ENCODE data around the gene USP53. TPM values are rescaled to one million over a fixed set of nuclear protein-coding genes. Genes with fewer than 3 reads are reported as not detected.
"Not testable (repeated sequence)": the region's sequence is repeated elsewhere in the genome, so short reads cannot be mapped to it uniquely, and the experiment has no call there.

Gene USP53
- total and polyA plus RNA-seq, 12 donors: 12.5 to 64.6 (median 41.8) TPM

DNA sequence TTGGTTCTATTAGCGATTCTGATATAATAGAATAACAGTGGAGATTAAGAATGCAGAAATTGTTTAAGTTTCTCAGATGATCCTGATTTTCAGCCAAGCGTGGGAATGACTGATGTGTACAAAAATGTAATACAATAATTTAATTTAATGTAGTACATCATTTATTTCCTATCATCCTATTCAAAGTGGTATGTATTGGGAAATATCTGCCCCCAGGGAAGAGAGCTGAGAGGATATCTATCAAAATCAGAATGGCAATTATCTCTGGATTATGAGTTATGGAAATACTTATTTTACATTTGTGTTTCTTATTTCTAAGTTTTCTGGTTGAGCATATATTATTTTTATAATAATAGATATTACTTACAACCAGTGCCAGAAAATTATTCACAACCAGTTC lies 105.5 kb downstream of the USP53 start:
- 54 to 57% methylated on average over 2 of the region's 2 CpGs for WGBS, 2 donors
- intact Hi-C loops (cut with DNase I): loop anchor here (5.0 to 10.0 kb wide), 9 partner anchors 57 to 737 kb away; partner anchors contain the start of gene PDE5A (in 2 of the 10)
- H3K36me3 ChIP-seq: no peaks in the 10 kb centered on the region
- no peaks in the 10 kb centered on the region for H3K9me3 ChIP-seq
- H3K27me3 ChIP-seq: no peaks in the 10 kb centered on the region
- no peak overlapping the region for H3K4me3 ChIP-seq
- no peak for ATAC-seq
- H3K4me1 ChIP-seq: peaks cover 0 to 5% (median 0%) of the 10 kb centered on the region in 9 donors
- TF ChIP-seq, protein P1, sequence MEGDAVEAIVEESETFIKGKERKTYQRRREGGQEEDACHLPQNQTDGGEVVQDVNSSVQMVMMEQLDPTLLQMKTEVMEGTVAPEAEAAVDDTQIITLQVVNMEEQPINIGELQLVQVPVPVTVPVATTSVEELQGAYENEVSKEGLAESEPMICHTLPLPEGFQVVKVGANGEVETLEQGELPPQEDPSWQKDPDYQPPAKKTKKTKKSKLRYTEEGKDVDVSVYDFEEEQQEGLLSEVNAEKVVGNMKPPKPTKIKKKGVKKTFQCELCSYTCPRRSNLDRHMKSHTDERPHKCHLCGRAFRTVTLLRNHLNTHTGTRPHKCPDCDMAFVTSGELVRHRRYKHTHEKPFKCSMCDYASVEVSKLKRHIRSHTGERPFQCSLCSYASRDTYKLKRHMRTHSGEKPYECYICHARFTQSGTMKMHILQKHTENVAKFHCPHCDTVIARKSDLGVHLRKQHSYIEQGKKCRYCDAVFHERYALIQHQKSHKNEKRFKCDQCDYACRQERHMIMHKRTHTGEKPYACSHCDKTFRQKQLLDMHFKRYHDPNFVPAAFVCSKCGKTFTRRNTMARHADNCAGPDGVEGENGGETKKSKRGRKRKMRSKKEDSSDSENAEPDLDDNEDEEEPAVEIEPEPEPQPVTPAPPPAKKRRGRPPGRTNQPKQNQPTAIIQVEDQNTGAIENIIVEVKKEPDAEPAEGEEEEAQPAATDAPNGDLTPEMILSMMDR (IDR thresholded peaks at IDR 0.05): no peak
- no peak overlapping the region for H3K27ac ChIP-seq
- DNase-seq: no peak

DNA sequence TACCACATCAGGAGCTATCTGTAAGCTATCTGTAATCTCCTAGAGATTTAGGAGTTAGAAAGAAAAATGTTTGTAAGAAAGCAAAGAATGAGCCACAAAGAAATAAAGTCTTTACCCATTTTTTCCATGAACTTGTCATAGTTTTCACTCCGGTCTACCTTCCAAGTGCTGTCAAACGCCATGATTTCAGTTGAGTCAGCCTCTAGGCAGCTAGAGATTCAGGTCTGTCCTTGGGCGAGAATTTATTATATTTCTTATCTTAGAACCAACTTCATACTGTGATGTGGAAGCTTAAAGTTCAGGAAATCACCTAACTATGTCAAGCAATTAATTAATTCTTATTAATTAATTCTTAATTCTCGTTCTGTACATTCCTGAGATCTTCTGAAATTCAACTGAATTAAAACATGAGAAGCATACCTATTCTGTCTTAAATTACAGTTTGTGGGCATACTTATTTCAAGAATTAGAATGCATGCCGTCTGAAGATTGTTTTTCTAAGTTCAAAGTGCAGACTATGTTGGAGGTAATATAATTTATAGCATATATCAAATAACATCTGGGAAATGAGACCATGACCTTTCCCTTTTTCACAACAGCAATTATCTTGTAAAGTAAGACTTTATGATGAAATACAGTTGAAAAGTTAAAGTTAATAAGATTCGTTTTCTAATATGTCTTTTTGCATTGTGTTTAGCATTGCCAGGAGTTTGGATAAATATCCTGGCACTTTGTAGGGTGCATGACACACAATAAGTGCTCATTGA lies 109.6 kb downstream of the USP53 start, which contains the start of gene FABP2:
TSS of gene FABP2 (minus strand) at position 218 of the 767 bp plus-strand sequence. CDS start at position 182, 36 bp downstream.
- ATAC-seq (no peak), DNase-seq (no peak)

DNA sequence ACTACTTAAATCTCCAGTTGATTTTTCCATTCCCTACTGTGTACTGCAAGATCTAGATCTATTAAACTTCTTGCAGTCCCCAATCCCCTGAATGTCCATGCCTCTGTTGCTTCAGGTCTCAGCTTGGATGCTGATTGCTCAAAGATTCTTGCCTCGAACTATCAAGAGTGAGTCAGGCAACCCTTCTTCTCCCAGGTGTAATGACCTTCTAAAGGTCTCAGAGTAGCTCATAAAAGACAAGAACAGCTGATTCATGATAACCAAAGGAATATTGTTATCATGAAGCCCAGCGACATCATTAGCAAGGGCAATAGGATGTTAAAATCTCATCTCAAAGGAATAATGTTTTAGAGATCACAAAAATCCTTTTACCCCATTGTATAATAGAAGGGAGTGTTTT lies 116.2 kb downstream of the USP53 start:
- no peak overlapping the region for H3K27ac ChIP-seq
- no peak overlapping the region for H3K4me3 ChIP-seq
- H3K9me3 ChIP-seq: no peaks in the 10 kb centered on the region
- no peaks in the 10 kb centered on the region for H3K27me3 ChIP-seq
- ATAC-seq (no peak), DNase-seq (no peak)
- peaks cover 0 to 10% (median 0%) of the 10 kb centered on the region in 9 donors for H3K4me1 ChIP-seq
- WGBS, 2 donors: 75% methylated on average over 2 of the region's 2 CpGs
- intact Hi-C loops (cut with DNase I): no loop called here
- no peaks in the 10 kb centered on the region for H3K36me3 ChIP-seq
- TF ChIP-seq, protein P1 (IDR thresholded peaks at IDR 0.05): no peak

More for the DNA sequence above, 109.6 kb downstream of the USP53 start, which contains the start of gene FABP2:
- H3K9me3 ChIP-seq: no peaks in the 10 kb centered on the region
- H3K27me3 ChIP-seq: no peaks in the 10 kb centered on the region
- 84 to 88% methylated on average over 6 of the region's 6 CpGs for WGBS, 2 donors
- no peaks in the 10 kb centered on the region for H3K4me1 ChIP-seq
- intact Hi-C loops (cut with DNase I): no loop called here
- H3K27ac ChIP-seq: no peak within 1 kb of the TSS
- TF ChIP-seq, protein P1 (IDR thresholded peaks at IDR 0.05): no peak
- H3K36me3 ChIP-seq: no peaks in the 10 kb centered on the region
- no peak within 1 kb of the TSS for H3K4me3 ChIP-seq

DNA sequence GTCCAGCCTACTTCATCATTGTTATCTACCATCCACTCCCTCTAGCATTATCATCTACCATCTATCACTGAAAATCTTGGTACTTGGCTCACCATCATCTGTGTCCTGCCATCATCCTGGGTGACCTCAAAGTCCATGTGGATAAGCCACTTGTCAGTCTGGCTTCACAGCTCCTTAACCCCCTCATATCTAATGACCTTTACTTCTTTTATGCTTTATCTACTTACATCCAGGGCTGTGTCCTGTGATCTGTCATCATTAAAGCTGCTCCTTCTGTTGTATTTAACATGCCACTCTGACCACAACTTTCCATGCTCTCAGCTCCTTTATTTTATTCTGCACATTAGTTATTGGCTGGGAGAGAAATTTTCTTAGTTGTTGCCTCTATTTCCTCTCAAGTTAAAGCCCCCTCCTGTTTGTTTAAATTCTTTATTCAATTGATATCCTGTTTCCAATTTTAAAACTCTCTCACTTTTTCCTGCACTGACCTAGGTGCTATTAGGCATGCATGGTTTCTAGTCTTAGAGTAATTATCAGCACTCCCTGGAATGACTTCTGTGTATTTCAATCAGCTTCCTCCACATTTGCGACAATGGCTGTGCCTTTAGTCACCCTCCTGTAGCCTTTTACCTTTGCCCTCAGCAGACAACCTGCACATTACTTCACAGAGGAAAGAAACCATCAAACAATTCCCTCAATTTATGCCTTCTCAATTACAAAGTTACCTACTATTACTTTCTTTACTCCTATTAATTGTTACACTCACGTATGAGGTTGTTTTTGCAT lies 117.5 kb downstream of the USP53 start:
- WGBS, 2 donors: 47 to 54% methylated on average over 2 of the region's 2 CpGs
- intact Hi-C loops (cut with DNase I): loop anchor here in 1 of 10 donors (5.0 kb wide), 1 partner anchor 122 kb away; no protein-coding TSS in a partner anchor
- H3K27ac ChIP-seq: peak overlapping the region in 5 of 10 donors; percentile 25 to 69 (median 36)

DNA sequence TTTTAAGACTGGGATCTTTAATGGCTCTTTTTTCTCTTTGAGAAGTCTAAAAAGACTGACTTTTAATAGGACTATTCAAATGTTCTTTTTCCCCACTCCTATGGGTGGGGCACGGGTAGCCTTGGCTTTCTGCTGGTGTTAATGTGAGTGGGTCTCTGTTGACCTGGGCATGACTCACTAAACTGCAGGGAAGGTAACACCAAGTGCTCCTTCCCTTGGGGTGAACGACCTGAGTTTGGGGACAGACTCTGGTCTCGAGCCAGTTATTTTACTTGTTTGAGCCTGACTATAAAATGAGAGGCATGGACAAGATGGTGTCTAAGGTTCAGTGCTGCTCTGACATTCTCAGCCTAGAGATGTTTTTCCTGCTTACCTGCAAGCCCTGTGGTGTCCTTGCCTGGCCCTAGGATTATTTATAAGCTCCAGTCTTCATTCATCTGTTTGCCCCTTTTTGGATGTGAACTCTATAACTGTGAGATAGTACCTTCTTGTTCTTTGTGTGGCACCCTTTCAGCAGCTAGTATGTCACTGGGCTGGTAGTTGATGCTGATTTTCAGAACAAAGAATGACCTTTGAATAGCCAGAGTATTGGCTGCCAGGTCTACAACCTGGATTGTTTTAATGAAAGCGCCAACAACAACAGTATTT lies 123.9 kb downstream of the USP53 start:
- intact Hi-C loops (cut with DNase I); H3K9me3 ChIP-seq; H3K27me3 ChIP-seq; H3K36me3 ChIP-seq; DNase-seq; H3K4me3 ChIP-seq: not testable (repeated sequence)
- Histone ChIP-seq H3K27ac (peak overlapping the region in 3 of 10 donors; percentile 29 to 77 (median 31)), H3K4me1 (peaks cover 0 to 21% (median 0%) of the 10 kb centered on the region in 9 donors)
- peak in 3 of 8 donors; percentile 56 to 67 (median 62) for ATAC-seq
- WGBS, 2 donors: 87 to 94% methylated on average over 3 of the region's 4 CpGs

More for the DNA sequence above, 117.5 kb downstream of the USP53 start:
- Histone ChIP-seq H3K36me3 (no peaks in the 10 kb centered on the region), H3K4me3 (no peak overlapping the region), H3K9me3 (no peaks in the 10 kb centered on the region), H3K27me3 (no peaks in the 10 kb centered on the region), H3K4me1 (peaks cover 0 to 10% (median 0%) of the 10 kb centered on the region in 9 donors)
- DNase-seq (peak in 1 of 2 donors; percentile 4), ATAC-seq (peak in 5 of 8 donors; percentile 41 to 93 (median 84))
- TF ChIP-seq, protein P1 (IDR thresholded peaks at IDR 0.05): no peak
